ENCODE results near the gene ZFYVE26. TPM values are rescaled to one million over a fixed set of nuclear protein-coding genes. Genes with fewer than 3 reads are reported as not detected.

Gene ZFYVE26
- total RNA-seq, 2 experiments from 2014 or later = 20.5 to 23.2 TPM

DNA sequence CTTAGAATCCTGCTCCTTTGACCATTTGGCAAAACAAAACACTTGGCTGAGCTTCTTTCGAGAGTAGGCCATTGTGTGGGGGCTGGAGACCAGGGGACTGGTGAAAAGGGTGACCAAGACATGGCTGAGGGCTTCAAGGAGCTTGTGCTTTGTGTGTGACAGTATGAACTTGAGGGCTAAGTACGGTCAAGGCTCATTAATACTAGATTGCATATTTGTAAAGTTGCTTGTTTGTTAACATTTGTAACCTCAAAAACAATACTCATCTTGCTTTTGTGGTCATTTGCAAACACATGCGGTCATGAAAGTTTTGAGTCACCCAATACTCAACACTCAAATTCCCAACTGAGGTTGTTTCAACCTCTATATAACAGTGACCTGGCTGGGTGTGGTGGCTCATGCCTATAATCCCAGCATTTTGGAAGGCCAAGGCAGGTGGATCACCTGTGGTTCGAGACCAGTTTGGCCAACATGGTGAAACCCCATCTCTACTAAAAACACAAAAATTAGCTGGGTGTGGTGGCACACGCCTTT, 42.5 kb downstream of the ZFYVE26 start:
- H3K27me3 Mint-ChIP-seq = no peaks in the 10 kb centered on the region
- TF ChIP-seq, protein P1, sequence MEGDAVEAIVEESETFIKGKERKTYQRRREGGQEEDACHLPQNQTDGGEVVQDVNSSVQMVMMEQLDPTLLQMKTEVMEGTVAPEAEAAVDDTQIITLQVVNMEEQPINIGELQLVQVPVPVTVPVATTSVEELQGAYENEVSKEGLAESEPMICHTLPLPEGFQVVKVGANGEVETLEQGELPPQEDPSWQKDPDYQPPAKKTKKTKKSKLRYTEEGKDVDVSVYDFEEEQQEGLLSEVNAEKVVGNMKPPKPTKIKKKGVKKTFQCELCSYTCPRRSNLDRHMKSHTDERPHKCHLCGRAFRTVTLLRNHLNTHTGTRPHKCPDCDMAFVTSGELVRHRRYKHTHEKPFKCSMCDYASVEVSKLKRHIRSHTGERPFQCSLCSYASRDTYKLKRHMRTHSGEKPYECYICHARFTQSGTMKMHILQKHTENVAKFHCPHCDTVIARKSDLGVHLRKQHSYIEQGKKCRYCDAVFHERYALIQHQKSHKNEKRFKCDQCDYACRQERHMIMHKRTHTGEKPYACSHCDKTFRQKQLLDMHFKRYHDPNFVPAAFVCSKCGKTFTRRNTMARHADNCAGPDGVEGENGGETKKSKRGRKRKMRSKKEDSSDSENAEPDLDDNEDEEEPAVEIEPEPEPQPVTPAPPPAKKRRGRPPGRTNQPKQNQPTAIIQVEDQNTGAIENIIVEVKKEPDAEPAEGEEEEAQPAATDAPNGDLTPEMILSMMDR (IDR thresholded peaks at IDR 0.05) = no peak
- H3K27ac Mint-ChIP-seq = no peak overlapping the region
- Histone ChIP-seq H3K4me3 (ENCODE audit: low read length) (no peak overlapping the region), H3K36me3 (ENCODE audit: insufficient read depth, low read length) (peaks cover 89% of the 10 kb centered on the region), H3K9me3 (ENCODE audit: control insufficient read depth in 1 of 2, insufficient read depth in 1 of 2, low read length in 2 of 2) (no peaks in the 10 kb centered on the region), H3K27ac (ENCODE audit: low read depth in 1 of 2, low read length in 2 of 2) (no peak overlapping the region), H3K4me1 (ENCODE audit: insufficient read depth, low read length) (no peaks in the 10 kb centered on the region), H3K27me3 (ENCODE audit: control insufficient read depth in 1 of 2, insufficient read depth in 2 of 2, low read length in 2 of 2) (no peaks in the 10 kb centered on the region)
- no peak for DNase-seq
- no peaks in the 10 kb centered on the region for H3K9me3 Mint-ChIP-seq
- peaks cover 100% of the 10 kb centered on the region for H3K36me3 Mint-ChIP-seq (ENCODE audit: low read depth)
- H3K4me3 Mint-ChIP-seq = no peak overlapping the region
- POLR2A ChIA-PET = interaction anchor here (0.6 kb wide), 1 partner anchor 842 kb away, joined by 4 read pairs; no protein-coding TSS in a partner anchor
- ATAC-seq (ENCODE audit: poor library complexity) = no peak
- no peaks in the 10 kb centered on the region for H3K4me1 Mint-ChIP-seq (ENCODE audit: low read depth)
- CTCF ChIA-PET = no interaction called here
- intact Hi-C loops (cut with DNase I, micrococcal nuclease) = no loop called here

DNA sequence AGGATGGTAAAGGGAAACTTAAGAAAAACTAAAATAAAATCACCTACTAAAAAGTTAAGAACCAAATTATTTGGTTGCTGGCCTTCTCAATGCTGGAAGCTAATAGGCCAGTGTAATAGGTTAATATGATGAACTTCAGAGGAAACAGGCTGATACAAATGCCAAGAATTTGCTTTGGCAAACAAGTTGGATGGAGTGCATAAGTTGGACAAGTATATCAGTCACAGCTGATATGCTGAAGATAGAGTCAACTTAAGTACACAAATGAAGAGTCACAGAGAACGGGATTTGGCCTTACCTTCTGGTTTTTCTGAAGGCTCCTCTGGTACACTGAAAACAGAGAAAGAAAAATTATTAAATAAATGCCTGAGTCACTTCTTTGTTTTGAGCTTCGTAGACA, 48.2 kb downstream of the ZFYVE26 start:
- H3K4me3 Mint-ChIP-seq = no peak overlapping the region

GRCh38 chr14:67766035-67766680, 50.2 kb downstream of the ZFYVE26 start:
- no peaks in the 10 kb centered on the region for H3K27me3 Mint-ChIP-seq
- Histone ChIP-seq H3K27me3 (ENCODE audit: control insufficient read depth in 1 of 2, insufficient read depth in 2 of 2, low read length in 2 of 2) (no peaks in the 10 kb centered on the region), H3K36me3 (ENCODE audit: insufficient read depth, low read length) (peaks cover 82% of the 10 kb centered on the region), H3K9me3 (ENCODE audit: control insufficient read depth in 1 of 2, insufficient read depth in 1 of 2, low read length in 2 of 2) (no peaks in the 10 kb centered on the region), H3K4me1 (ENCODE audit: insufficient read depth, low read length) (no peaks in the 10 kb centered on the region), H3K27ac (ENCODE audit: low read depth in 1 of 2, low read length in 2 of 2) (no peak overlapping the region), H3K4me3 (ENCODE audit: low read length) (no peak overlapping the region)
- peaks cover 97% of the 10 kb centered on the region for H3K36me3 Mint-ChIP-seq (ENCODE audit: low read depth)
- H3K9me3 Mint-ChIP-seq = no peaks in the 10 kb centered on the region
- H3K27ac Mint-ChIP-seq = no peak overlapping the region
- CTCF ChIA-PET = no interaction called here
- H3K4me1 Mint-ChIP-seq (ENCODE audit: low read depth) = no peaks in the 10 kb centered on the region
- peak in 3 of 14 experiments; percentile 13 to 14 (median 13) for DNase-seq
- intact Hi-C loops (cut with DNase I, micrococcal nuclease) = no loop called here
- TF ChIP-seq, protein P1 (IDR thresholded peaks at IDR 0.05) = no peak
- no peak for ATAC-seq (ENCODE audit: poor library complexity)
- POLR2A ChIA-PET = no interaction called here
- H3K4me3 Mint-ChIP-seq = no peak overlapping the region

More for the DNA sequence above, 48.2 kb downstream of the ZFYVE26 start:
- H3K4me1 ChIP-seq (ENCODE audit: insufficient read depth, low read length) = no peaks in the 10 kb centered on the region
- H3K9me3 ChIP-seq (ENCODE audit: control insufficient read depth in 1 of 2, insufficient read depth in 1 of 2, low read length in 2 of 2) = no peaks in the 10 kb centered on the region
- Mint-ChIP-seq H3K27me3 (no peaks in the 10 kb centered on the region), H3K9me3 (no peaks in the 10 kb centered on the region), H3K36me3 (ENCODE audit: low read depth) (peaks cover 100% of the 10 kb centered on the region), H3K27ac (no peak overlapping the region), H3K4me1 (ENCODE audit: low read depth) (no peaks in the 10 kb centered on the region)
- H3K4me3 ChIP-seq (ENCODE audit: low read length) = no peak overlapping the region
- ATAC-seq (ENCODE audit: poor library complexity) (no peak), DNase-seq (no peak)
- intact Hi-C loops (cut with DNase I, micrococcal nuclease) = no loop called here
- no peak overlapping the region for H3K27ac ChIP-seq (ENCODE audit: low read depth in 1 of 2, low read length in 2 of 2)
- no peaks in the 10 kb centered on the region for H3K27me3 ChIP-seq (ENCODE audit: control insufficient read depth in 1 of 2, insufficient read depth in 2 of 2, low read length in 2 of 2)
- POLR2A ChIA-PET = no interaction called here
- TF ChIP-seq, protein P1 (IDR thresholded peaks at IDR 0.05) = no peak
- CTCF ChIA-PET = no interaction called here
- H3K36me3 ChIP-seq (ENCODE audit: insufficient read depth, low read length) = peaks cover 87% of the 10 kb centered on the region
